Measurements from ENCODE around the gene UBE3C. TPM values are rescaled to one million over a fixed set of nuclear protein-coding genes. Genes with fewer than 3 reads are reported as not detected.
A peak's percentile ranks its signal among the peaks of the same experiment; 100 is the strongest.

UBE3C gene
- polyA plus RNA-seq, 1 donor from 2014 or later = 15.1 TPM

- H3K27ac Mint-ChIP-seq = no peak overlapping the region
- H3K4me1 Mint-ChIP-seq = no peaks in the 10 kb centered on the region
- H3K9me3 Mint-ChIP-seq = no peaks in the 10 kb centered on the region
- H3K27me3 Mint-ChIP-seq = peaks cover 2% of the 10 kb centered on the region
- H3K36me3 Mint-ChIP-seq = peaks cover 2% of the 10 kb centered on the region
- H3K4me3 Mint-ChIP-seq = peak overlapping the region in 1 of 4 donors; percentile 75
These were observed 145.7 kb downstream of the UBE3C start for GRCh38 chr7:157284229-157285014.

DNA sequence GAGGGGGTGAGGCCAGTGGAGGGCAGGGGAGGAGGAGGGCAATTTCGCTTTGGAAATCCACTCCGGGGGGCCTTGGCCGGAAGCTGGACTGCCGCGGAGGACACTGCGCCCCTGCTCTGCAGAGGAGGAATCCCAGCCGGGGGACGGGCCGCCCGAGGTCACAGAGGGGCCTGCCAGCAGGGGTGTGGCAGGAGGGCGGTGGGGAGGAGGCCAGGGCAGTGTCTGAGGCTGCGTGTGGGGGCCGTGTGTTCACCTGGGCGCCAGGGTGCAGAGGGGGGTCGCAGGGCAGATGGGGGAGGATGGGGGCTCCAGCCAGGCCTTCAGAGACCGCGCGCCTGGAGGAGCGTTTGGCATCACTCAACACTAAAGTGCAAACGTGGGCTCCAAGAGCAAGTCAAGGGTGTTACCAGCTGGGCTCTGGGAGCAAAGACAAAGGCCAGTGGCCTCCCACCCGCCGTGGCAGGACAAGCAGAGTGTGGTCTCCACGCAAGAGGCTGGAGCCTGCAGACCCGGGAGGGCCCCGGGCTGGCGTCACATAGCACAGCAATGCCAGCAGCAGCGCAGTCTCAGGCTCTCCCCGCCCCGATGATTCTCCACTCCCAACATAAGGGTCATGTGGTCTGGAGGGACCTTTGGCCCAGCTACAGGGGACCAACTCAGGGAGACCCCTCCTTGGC, 152.8 kb downstream of the UBE3C start:
- Mint-ChIP-seq H3K4me1 (no peaks in the 10 kb centered on the region), H3K9me3 (no peaks in the 10 kb centered on the region), H3K36me3 (no peaks in the 10 kb centered on the region), H3K27me3 (peaks cover 3% of the 10 kb centered on the region), H3K27ac (no peak overlapping the region), H3K4me3 (no peak overlapping the region)

- no peaks in the 10 kb centered on the region for H3K4me1 Mint-ChIP-seq
- no peak overlapping the region for H3K4me3 Mint-ChIP-seq
- no peaks in the 10 kb centered on the region for H3K9me3 Mint-ChIP-seq
- H3K27me3 Mint-ChIP-seq = peaks cover 7% of the 10 kb centered on the region
- no peak overlapping the region for H3K27ac Mint-ChIP-seq
- H3K36me3 Mint-ChIP-seq = no peaks in the 10 kb centered on the region
These were observed 153.5 kb downstream of the UBE3C start for GRCh38 chr7:157292258-157292657.

GRCh38 chr7:157292770-157293412, 154.2 kb downstream of the UBE3C start:
- Mint-ChIP-seq H3K36me3 (peaks cover 2% of the 10 kb centered on the region), H3K27ac (no peak overlapping the region), H3K4me1 (no peaks in the 10 kb centered on the region), H3K27me3 (peaks cover 9% of the 10 kb centered on the region), H3K9me3 (no peaks in the 10 kb centered on the region), H3K4me3 (no peak overlapping the region)

- no peak overlapping the region for H3K27ac Mint-ChIP-seq
- H3K9me3 Mint-ChIP-seq = no peaks in the 10 kb centered on the region
- peaks cover 10% of the 10 kb centered on the region for H3K27me3 Mint-ChIP-seq
- no peak overlapping the region for H3K4me3 Mint-ChIP-seq
- H3K4me1 Mint-ChIP-seq = no peaks in the 10 kb centered on the region
- H3K36me3 Mint-ChIP-seq = peaks cover 2% of the 10 kb centered on the region
These were observed 154.7 kb downstream of the UBE3C start for GRCh38 chr7:157293413-157293788.

GRCh38 chr7:157294773-157295172, 156.0 kb downstream of the UBE3C start:
- Mint-ChIP-seq H3K9me3 (no peaks in the 10 kb centered on the region), H3K4me3 (no peak overlapping the region), H3K27ac (no peak overlapping the region), H3K27me3 (peaks cover 10% of the 10 kb centered on the region), H3K4me1 (peaks cover 0 to 5% (median 2%) of the 10 kb centered on the region in 3 donors), H3K36me3 (peaks cover 2% of the 10 kb centered on the region)

GRCh38 chr7:157295338-157295737, 156.6 kb downstream of the UBE3C start:
- Mint-ChIP-seq H3K4me3 (no peak overlapping the region), H3K9me3 (no peaks in the 10 kb centered on the region), H3K27ac (no peak overlapping the region), H3K27me3 (peaks cover 10% of the 10 kb centered on the region), H3K4me1 (peaks cover 0 to 5% (median 2%) of the 10 kb centered on the region in 3 donors), H3K36me3 (peaks cover 2% of the 10 kb centered on the region)

GRCh38 chr7:157297185-157297584, 158.5 kb downstream of the UBE3C start:
- H3K27ac Mint-ChIP-seq = no peak overlapping the region

GRCh38 chr7:157299317-157299612, 160.5 kb downstream of the UBE3C start:
- peaks cover 2% of the 10 kb centered on the region for H3K36me3 Mint-ChIP-seq
- no peak overlapping the region for H3K4me3 Mint-ChIP-seq
- H3K27ac Mint-ChIP-seq = peak overlapping the region in 1 of 3 donors; percentile 93
- H3K9me3 Mint-ChIP-seq = no peaks in the 10 kb centered on the region
- H3K4me1 Mint-ChIP-seq = peaks cover 16 to 21% (median 17%) of the 10 kb centered on the region in 3 donors
- peaks cover 11% of the 10 kb centered on the region for H3K27me3 Mint-ChIP-seq

More at GRCh38 chr7:157297185-157297584, 158.5 kb downstream of the UBE3C start:
- no peaks in the 10 kb centered on the region for H3K9me3 Mint-ChIP-seq
- H3K4me3 Mint-ChIP-seq = no peak overlapping the region
- peaks cover 11% of the 10 kb centered on the region for H3K27me3 Mint-ChIP-seq
- peaks cover 10 to 12% (median 10%) of the 10 kb centered on the region in 3 donors for H3K4me1 Mint-ChIP-seq
- peaks cover 2% of the 10 kb centered on the region for H3K36me3 Mint-ChIP-seq

DNA sequence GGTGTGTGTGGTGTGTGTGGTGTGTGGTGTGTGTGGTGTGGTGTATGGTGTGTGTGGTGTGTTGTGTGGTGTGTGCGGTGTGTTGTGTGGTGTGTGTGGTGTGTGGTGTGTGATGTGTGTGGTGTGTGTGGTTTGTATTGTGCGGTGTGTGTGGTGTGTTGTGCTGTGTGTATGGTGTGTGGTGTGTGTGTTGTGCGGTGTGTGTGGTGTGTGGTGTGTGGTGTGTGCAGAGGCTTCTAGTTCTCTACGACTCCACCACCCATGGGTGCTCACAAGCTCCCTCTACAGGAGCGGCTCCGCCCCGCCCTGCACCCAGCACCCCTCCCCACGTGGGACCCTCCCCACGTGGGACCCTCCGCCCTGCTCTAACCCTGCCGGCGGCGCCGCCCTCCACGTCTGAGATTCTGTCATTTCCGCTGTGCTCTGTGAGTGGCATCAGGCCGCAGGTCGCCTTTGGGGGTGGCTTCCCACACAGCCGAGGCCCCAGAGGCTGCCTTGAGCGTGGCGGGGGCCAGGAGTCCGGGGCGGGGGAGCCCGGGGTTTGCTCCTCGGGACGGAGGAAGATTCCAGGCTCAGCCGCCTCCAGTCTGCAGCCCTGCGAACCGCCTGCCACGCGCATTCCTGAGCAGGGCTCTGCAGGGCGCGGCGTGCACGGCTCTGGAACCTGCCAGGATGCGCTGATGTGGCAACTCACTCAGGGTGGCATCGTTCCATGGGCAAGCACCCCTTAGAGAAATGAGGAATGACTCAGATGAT, 161.1 kb downstream of the UBE3C start:
- Mint-ChIP-seq H3K36me3 (peaks cover 2% of the 10 kb centered on the region), H3K9me3 (no peaks in the 10 kb centered on the region), H3K4me1 (peaks cover 16 to 21% (median 17%) of the 10 kb centered on the region in 3 donors), H3K27me3 (peaks cover 11% of the 10 kb centered on the region), H3K4me3 (no peak overlapping the region), H3K27ac (peak overlapping the region in 1 of 3 donors; percentile 93)

DNA sequence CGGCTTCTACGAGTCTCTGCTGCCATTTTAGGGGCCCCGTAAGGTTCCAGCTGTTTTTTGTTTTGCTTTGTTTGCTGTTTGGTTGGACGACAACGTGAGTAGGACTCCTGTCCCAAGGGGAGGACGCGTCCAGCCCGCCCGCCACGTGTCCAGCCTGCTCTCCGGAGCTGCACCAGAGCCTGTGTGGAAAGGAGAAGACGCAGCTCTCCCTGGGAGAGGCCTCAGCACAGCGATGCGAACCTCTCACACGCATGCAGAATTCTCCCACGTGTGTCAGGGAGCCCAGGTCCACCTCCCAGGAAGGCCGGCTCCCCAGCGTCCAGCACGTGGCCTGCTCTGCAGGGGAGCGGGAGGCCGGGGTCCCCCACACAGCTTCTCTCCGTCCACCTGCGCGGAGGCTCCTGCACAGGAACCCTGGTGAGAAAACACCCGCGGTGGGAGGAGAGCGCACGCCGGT, 161.7 kb downstream of the UBE3C start:
- peaks cover 2% of the 10 kb centered on the region for H3K36me3 Mint-ChIP-seq
- H3K4me1 Mint-ChIP-seq = peaks cover 16 to 21% (median 17%) of the 10 kb centered on the region in 3 donors
- H3K9me3 Mint-ChIP-seq = no peaks in the 10 kb centered on the region
- H3K4me3 Mint-ChIP-seq = no peak overlapping the region
- no peak overlapping the region for H3K27ac Mint-ChIP-seq
- peaks cover 11% of the 10 kb centered on the region for H3K27me3 Mint-ChIP-seq

- Mint-ChIP-seq H3K27ac (peak overlapping the region; percentile 71 to 96 (median 76)), H3K9me3 (no peaks in the 10 kb centered on the region), H3K27me3 (peaks cover 9% of the 10 kb centered on the region), H3K36me3 (peaks cover 2% of the 10 kb centered on the region), H3K4me3 (peak overlapping the region in 3 of 4 donors; percentile 50 to 94 (median 89)), H3K4me1 (peaks cover 16 to 24% (median 17%) of the 10 kb centered on the region in 3 donors)
These were observed 162.9 kb downstream of the UBE3C start for GRCh38 chr7:157301610-157302120.

- peaks cover 6% of the 10 kb centered on the region for H3K27me3 Mint-ChIP-seq
- H3K27ac Mint-ChIP-seq = no peak overlapping the region
- peaks cover 7 to 12% (median 7%) of the 10 kb centered on the region in 3 donors for H3K4me1 Mint-ChIP-seq
- peaks cover 1% of the 10 kb centered on the region for H3K36me3 Mint-ChIP-seq
- H3K4me3 Mint-ChIP-seq = no peak overlapping the region
- no peaks in the 10 kb centered on the region for H3K9me3 Mint-ChIP-seq
These were observed 168.4 kb downstream of the UBE3C start for GRCh38 chr7:157306846-157307838.
